ENCODE measurements around the gene DPYD. TPM values are rescaled to one million over a fixed set of nuclear protein-coding genes. Genes with fewer than 3 reads are reported as not detected.

Gene DPYD
- polyA plus RNA-seq, 3 donors = 4.2 to 23.5 (median 17.1) TPM

DNA sequence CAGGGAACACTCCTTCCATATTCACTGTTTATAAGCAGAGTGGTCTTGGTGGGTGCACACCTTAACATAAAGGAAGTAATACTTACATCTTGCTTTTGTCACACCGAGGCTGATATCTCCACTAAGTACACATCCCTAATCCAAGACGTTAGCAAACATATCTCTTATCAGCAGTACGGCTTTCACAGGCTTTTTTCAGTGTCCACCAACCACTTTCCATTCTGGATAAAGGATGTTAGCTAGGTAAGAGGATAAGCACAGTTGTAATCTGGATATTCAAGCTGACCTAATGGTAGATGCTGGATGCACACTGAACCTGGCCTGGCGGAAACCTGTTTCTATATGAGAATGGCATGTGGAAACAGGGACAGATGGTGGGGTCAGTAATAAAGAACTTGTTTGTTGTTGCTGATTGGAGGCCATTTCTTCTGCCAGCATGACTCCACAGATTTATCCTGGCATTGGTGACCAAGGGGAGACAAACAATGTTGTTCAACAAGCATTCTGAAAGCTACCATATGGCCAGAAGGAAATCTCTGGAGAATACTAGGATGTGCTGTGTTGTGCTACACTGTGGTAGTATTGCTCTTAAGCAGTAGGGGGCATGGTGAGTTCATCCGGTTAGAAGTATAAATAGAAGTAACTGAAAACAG lies 782.8 kb downstream of the DPYD start:
- H3K27ac ChIP-seq (ENCODE audit: low read depth, low read length) = no peak overlapping the region
- WGBS, 3 donors = 39 to 62% (median 58%) methylated on average over 5 of the region's 5 CpGs

DNA sequence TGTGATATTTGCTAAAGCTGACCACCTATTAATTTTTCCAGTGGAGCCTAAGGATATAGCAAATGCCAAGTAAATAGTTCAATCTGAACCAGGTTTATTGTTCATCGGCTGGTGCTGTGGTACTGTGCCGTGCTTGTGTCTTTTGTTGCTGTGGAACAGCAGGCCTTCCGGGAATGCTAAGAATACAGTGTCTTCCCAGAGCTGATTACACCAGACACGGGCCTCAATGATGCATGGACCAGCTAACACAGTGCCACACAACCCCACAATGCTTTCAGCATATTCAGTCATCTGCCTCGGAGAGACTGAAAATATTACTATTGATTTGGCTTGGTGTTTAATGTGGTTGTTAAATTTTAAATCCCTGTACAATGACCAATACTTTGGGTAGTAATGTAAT lies 783.8 kb downstream of the DPYD start:
- no peak overlapping the region for H3K27ac ChIP-seq (ENCODE audit: low read depth, low read length)
- WGBS, 3 donors = 80 to 98% (median 96%) methylated on average over 5 of the region's 5 CpGs

DNA sequence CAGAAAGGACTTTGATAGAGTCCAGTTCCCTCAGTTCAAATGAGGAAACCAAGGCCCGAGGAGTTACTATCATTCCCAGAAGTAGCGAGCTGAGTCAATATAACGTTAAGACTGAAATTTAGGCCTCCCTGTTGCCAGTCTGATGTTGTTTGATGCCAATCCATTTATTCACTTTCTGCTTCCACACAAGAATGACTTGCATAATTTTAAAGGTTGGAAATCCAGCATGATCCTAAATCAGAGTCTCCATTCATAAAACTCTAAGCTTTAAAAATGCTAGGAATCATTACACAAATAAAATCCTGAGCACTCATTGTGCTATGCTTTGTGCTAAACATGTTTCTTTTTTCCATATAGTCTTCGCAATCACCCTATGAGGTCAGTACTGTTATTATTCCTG lies 784.9 kb downstream of the DPYD start:
- H3K27ac ChIP-seq (ENCODE audit: low read depth, low read length) = no peak overlapping the region
- WGBS, 3 donors = 88 to 95% (median 90%) methylated on average over 4 of the region's 4 CpGs

GRCh38 chr1:97128426-97128825 lies 792.4 kb downstream of the DPYD start:
- no peak overlapping the region for H3K27ac ChIP-seq (ENCODE audit: low read depth, low read length)
- WGBS, 3 donors = 92 to 97% (median 92%) methylated on average over 3 of the region's 3 CpGs

DNA sequence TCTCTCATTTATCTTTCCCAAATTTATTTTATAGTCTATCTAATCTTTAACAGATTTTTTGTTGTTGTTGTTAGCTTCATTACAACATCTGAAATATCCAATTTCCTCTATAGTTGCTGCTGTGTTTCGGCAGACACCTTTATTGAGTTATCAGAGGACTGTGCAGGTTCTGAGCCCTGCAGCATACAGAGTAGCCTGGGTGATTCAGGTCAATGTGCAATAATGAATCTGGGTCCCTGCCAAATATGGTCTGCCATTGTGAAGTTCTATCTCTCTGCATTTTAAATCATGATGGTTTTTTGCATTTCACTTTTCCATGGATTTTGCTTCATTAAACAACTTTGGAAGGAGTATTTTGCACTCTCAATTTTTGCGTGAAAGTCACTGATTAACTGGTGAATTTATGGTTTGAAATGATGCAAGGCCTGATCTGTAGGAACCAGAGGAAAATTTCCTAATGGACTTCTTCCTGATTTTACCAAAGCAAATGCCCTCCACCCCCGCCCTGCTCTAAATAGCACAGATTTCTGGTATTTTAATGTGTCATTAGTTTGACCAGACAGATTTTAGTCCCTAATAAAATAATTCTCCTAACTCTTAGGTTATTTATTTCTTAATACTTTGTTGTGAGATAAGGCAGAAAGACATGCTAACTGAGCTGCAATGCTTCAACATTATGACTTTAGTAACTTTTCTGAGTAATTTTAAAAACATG lies 797.0 kb downstream of the DPYD start:
- no peak overlapping the region for H3K27ac ChIP-seq (ENCODE audit: low read depth, low read length)
- WGBS, 3 donors = 63 to 74% (median 69%) methylated on average over 3 of the region's 3 CpGs

DNA sequence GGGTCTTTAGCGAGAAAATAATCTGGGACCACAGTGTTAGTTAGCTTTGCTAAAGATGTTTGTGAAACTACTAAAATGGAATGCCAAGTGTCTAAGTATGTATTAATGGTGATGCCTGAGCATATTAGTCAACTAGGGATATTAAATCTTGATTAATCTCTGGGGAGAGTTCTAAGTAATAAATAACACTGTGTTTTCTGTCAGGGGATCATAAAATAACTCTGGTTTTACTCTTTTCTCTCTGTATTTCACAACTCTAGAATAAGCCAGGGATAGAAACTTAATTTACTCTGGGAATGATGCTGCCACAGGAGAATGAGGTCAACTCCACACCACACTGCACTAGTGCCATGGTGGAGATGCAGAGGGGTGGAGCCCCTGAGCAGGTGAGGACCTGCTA lies 800.0 kb downstream of the DPYD start:
- 93 to 98% (median 94%) methylated on average over 1 of the region's 1 CpG for WGBS, 3 donors
- no peak overlapping the region for H3K27ac ChIP-seq (ENCODE audit: low read depth, low read length)

DNA sequence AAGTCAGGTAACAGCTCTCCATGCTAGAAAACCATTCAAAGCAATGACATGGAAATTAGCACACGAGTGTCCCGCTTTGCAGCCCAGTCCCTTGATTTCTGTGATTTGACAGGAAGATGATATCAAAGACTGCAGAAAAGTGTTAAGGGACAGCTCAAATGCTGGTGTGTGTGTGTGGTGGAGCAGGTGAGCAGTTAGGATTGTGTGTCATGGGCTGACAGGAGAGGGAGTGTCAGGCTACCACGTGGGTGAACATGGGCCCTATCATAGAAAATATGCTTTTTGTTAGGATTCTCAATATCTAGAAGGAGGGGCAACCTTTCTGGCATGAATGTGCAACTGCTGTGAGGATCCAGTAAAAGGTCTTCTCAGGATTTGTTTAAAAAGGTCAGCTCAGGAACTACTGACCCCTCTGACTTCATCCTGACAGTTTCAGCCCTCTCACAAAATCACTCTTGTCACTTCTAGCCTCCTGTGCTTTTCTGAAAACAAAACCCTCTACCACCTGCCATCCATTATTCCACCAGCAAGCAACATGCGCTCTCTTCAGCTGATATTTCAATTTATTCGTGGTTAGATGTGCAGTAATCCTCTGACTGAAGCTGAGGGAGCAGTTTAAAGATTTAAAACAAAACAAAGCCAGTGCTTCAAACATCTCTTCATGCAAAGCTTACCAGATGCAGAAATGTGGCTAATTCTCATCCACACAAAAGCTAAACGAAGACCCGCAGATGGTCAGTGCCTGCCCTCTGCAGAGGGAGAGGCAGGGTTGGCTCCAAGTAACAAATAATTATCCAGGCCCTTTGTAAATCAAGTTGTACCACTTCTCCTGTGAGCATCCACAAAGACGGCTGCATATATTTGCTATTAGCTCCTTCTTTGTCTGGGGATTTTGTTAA lies 801.3 kb downstream of the DPYD start:
- WGBS, 3 donors = 77 to 91% (median 89%) methylated on average over 8 of the region's 8 CpGs
- H3K27ac ChIP-seq (ENCODE audit: low read depth, low read length) = no peak overlapping the region

GRCh38 chr1:97114842-97115241 lies 806.0 kb downstream of the DPYD start:
- H3K27ac ChIP-seq (ENCODE audit: low read depth, low read length) = no peak overlapping the region
- 79 to 98% (median 96%) methylated on average over 2 of the region's 2 CpGs for WGBS, 3 donors

GRCh38 chr1:97112442-97112841 lies 808.4 kb downstream of the DPYD start:
- H3K27ac ChIP-seq (ENCODE audit: low read depth, low read length) = no peak overlapping the region
- 81 to 93% (median 89%) methylated on average over 3 of the region's 3 CpGs for WGBS, 3 donors

DNA sequence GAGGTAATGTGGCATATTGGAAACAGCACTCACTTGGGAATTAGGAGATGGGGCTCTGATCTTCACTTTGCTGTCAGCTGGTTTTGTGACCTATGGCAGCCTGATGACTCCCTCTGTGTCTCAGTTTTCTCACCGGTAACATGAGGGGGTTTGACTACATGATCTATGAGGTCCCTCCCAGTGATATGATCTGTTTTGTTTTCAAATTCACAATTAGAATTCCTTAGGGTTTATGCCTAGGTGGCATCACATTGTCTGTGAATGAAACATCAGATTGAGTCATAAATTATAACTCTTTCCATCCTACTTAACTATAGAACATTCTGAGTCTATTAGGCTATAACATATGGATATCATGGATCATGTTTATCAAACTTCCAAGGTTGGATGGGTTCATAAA lies 812.7 kb downstream of the DPYD start:
- H3K27ac ChIP-seq (ENCODE audit: low read depth, low read length) = no peak overlapping the region
- 72 to 75% (median 73%) methylated on average over 1 of the region's 1 CpG for WGBS, 3 donors

GRCh38 chr1:97105531-97105930 lies 815.3 kb downstream of the DPYD start:
- WGBS, 3 donors = 64 to 85% (median 82%) methylated on average over 2 of the region's 2 CpGs
- H3K27ac ChIP-seq (ENCODE audit: low read depth, low read length) = no peak overlapping the region

DNA sequence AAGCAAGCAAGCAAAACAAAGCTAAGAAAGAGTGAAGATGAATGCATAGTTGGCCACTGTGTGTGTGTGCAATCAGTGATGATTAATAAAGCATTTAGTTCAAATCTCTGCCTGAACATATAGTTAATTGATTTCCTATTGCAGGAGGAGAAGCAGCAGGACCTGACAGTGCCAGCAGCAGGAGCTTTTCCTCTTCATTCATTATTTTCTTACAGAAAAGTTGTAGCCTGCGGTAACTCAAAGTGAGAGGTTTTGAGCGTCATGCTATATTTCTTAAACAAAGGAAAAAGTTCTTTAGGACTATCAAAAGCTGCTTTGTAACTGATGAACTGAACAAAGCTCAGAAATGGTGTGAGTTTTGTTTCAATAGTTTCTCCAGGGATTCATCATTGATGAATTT lies 819.3 kb downstream of the DPYD start:
- no peak overlapping the region for H3K27ac ChIP-seq (ENCODE audit: low read depth, low read length)
- WGBS, 3 donors = 85 to 91% (median 88%) methylated on average over 2 of the region's 2 CpGs

DNA sequence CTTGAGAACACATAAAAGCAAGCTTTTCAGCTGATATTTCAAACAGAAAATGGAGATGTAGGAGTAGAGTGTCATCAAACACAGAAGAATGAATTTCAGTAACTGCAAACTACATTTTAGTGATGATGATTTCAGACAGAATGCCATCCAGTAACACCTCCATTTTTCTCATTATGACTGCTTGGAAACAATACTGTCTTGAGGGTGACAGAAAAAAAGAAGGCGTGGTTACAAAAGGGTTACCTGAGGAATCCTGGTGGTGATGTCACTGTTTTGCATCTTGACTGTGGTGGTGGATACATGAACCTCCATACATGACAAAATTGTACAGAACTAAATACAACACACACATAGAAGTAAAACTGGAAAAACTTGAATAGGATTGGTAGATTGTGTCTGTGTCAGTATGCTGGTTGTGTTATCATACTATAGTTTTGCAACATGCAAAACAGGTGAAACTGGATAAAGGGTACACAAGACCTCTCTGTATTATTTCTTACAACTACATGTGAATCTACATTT lies 823.4 kb downstream of the DPYD start:
- 95 to 100% (median 96%) methylated on average over 1 of the region's 1 CpG for WGBS, 3 donors
- no peak overlapping the region for H3K27ac ChIP-seq (ENCODE audit: low read depth, low read length)

- H3K27ac ChIP-seq (ENCODE audit: low read depth, low read length) = no peak overlapping the region
- 98 to 100% (median 99%) methylated on average over 2 of the region's 2 CpGs for WGBS, 3 donors
Observed at GRCh38 chr1:97095764-97096163, 825.1 kb downstream of the DPYD start.

DNA sequence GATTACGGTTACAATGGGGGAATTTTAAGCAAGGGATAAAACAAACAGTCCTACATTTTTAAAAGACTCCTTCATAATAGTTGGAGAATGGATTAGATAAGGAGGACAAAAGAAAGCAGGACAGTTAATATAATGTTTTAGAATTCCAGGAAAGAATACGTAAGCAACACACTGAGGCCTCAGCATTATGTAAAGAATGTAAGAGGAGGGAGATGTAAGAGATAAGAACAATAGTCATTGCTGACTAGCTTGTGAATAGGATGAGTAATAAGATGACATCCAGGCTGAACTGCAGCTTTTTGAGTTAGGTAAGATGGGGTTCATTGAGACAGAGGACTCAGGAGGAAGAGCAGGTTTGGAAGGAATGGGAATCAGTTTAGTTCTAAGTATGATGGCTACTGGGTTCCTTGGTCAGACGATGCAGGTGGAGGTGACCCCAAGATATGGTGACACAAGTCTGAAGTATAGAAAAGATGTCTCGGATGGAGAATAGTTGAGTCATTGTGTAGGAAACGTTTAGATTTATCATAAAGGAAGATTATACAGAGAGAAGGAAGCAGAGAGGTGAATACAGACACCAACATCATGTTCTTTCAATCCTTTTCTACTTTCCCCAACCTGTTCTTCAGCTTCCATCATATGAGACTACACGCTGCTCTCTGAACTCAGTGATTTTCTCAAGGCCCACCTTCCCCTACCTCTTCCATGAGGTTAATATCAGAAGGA lies 826.4 kb downstream of the DPYD start:
- WGBS, 3 donors = 83 to 96% (median 92%) methylated on average over 6 of the region's 6 CpGs
- H3K27ac ChIP-seq (ENCODE audit: low read depth, low read length) = no peak overlapping the region

GRCh38 chr1:97093741-97094140 lies 827.1 kb downstream of the DPYD start:
- whole genome bisulfite sequencing, 3 donors = 62 to 66% (median 65%) methylated on average over 3 of the region's 3 CpGs
- H3K27ac ChIP-seq (ENCODE audit: low read depth, low read length) = no peak overlapping the region

DNA sequence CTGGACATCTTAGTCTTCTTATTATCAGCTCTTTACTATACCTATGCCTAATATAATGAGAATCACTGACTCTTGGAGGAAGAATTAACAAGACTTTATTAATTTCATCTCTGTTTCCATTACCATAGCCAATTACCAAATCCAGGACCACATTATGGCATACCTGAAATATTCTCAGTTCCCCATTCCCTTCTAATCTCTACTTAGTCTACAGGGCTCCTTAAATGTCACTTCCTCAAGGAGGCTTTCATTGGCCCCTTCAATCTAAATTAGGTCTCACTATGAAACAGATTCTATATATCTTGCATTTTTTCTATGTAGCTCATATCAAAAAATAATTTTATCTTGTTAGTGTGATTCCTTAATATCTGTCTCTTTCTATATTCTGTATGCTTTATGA lies 828.0 kb downstream of the DPYD start:
- no peak overlapping the region for H3K27ac ChIP-seq (ENCODE audit: low read depth, low read length)

DNA sequence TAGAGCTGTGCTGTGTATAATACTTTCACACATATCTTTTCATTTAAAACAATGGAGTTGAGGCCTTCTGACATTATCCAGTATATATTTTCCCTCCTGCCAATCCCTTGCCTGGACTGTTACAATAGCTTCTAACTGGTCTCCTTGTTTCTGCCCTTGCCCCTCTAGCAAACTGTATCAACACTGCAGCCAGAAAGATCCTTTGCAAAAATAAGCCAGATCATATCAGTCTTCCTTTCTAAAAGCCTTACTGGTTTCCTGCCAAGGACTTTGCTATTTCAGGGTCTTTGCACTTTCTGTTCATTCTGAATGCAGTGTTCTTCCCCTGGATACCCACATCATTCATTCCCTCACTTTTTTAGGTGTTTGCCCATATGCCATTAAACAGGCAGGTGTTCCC lies 829.2 kb downstream of the DPYD start:
- H3K27ac ChIP-seq (ENCODE audit: low read depth, low read length) = no peak overlapping the region

DNA sequence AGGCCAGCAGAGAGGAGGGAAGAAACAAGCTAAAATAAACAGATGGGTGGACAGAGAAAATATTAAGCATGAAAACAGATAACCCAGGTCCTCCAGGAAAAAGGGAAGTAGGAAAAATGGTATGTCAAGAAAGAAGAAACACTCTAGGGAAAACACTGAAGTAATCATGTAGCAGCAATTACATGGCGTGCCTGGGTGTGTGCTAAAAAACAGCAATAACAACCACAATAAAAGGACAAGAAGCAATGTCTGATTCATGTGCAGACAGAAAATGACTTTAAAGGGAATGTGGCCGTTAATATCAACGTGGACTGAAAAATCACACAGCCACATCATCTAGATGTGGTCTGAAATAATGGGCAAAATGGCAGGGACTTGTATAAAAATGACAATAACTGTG lies 829.6 kb downstream of the DPYD start:
- no peak overlapping the region for H3K27ac ChIP-seq (ENCODE audit: low read depth, low read length)
- 69 to 79% (median 75%) methylated on average over 3 of the region's 3 CpGs for WGBS, 3 donors

All from adipose tissue (tissue), 3 donors.